Measurements from ENCODE around the gene INVS.

Gene INVS

GRCh38 chr9:100287186-100287585, 188.1 kb downstream of the INVS start:
- no peak for DNase-seq (ENCODE audit: low read depth)
- TF ChIP-seq CTCF (conservative IDR thresholded peaks at IDR 0.05; ENCODE audit: low read depth, low read length), result no peak
- H3K4me3 ChIP-seq (ENCODE audit: low read length), result no peak overlapping the region

GRCh38 chr9:100290714-100291113, 191.7 kb downstream of the INVS start:
- no peak overlapping the region for H3K4me3 ChIP-seq (ENCODE audit: low read length)
- TF ChIP-seq CTCF (conservative IDR thresholded peaks at IDR 0.05; ENCODE audit: low read depth, low read length), result no peak
- no peak for DNase-seq (ENCODE audit: low read depth)

- H3K4me3 ChIP-seq (ENCODE audit: low read length), result no peak overlapping the region
- no peak for DNase-seq (ENCODE audit: low read depth)
- no peak for TF ChIP-seq CTCF (conservative IDR thresholded peaks at IDR 0.05; ENCODE audit: low read depth, low read length)
Measured at GRCh38 chr9:100292414-100292813, 193.4 kb downstream of the INVS start.

GRCh38 chr9:100294341-100294740, 195.3 kb downstream of the INVS start:
- no peak for TF ChIP-seq CTCF (conservative IDR thresholded peaks at IDR 0.05; ENCODE audit: low read depth, low read length)
- no peak for DNase-seq (ENCODE audit: low read depth)

GRCh38 chr9:100294806-100295205, 195.8 kb downstream of the INVS start:
- DNase-seq (ENCODE audit: low read depth), result no peak
- H3K4me3 ChIP-seq (ENCODE audit: low read length), result no peak overlapping the region

More at GRCh38 chr9:100294341-100294740, 195.3 kb downstream of the INVS start:
- no peak overlapping the region for H3K4me3 ChIP-seq (ENCODE audit: low read length)

GRCh38 chr9:100295240-100295639, 196.2 kb downstream of the INVS start:
- no peak for DNase-seq (ENCODE audit: low read depth)
- H3K4me3 ChIP-seq (ENCODE audit: low read length), result no peak overlapping the region
- TF ChIP-seq CTCF (conservative IDR thresholded peaks at IDR 0.05; ENCODE audit: low read depth, low read length), result no peak

More at GRCh38 chr9:100294806-100295205, 195.8 kb downstream of the INVS start:
- no peak for TF ChIP-seq CTCF (conservative IDR thresholded peaks at IDR 0.05; ENCODE audit: low read depth, low read length)

- no peak for TF ChIP-seq CTCF (conservative IDR thresholded peaks at IDR 0.05; ENCODE audit: low read depth, low read length)
- no peak for DNase-seq (ENCODE audit: low read depth)
- no peak overlapping the region for H3K4me3 ChIP-seq (ENCODE audit: low read length)
Measured at GRCh38 chr9:100296407-100296806, 197.4 kb downstream of the INVS start.

Measured in retinal pigment epithelial cell (primary cell).